Tibial nerve (tissue), 3 donors: ENCODE measurements around the gene TRPM8.

Experiments used
- CTCF ChIP-seq, 5 experiments: fragments of 200-600 bp in 3 of 5; fragments of 450-650 bp in 2 of 5; sonication (generic) in 3 of 5; IDR thresholded peaks; one replicate each; pipeline ENCODE4 v1.5.1; 2016 to 2019; ENCODE audit warnings: antibody characterized with exemption in 5 of 5, mild to moderate bottlenecking in 3 of 5, moderate library complexity in 2 of 5
- POLR2A ChIP-seq, 2 donors: fragments of 450-650 bp; IDR thresholded peaks; one replicate each; pipeline ENCODE4 v1.6.1; 2017; ENCODE audit warnings: antibody characterized with exemption in 2 of 2, mild to moderate bottlenecking in 2 of 2, moderate library complexity in 2 of 2

- TF ChIP-seq POLR2A (IDR thresholded peaks at IDR 0.05) (no peak), CTCF (IDR thresholded peaks at IDR 0.05) (no peak)
Observed at GRCh38 chr2:234019896-234020295, 102.7 kb downstream of the TRPM8 start.
